A673 (cell line): ENCODE data around the gene WDCP. TPM values are rescaled to one million over a fixed set of nuclear protein-coding genes. Genes with fewer than 3 reads are reported as not detected.
"Not testable (repeated sequence)": the region's sequence is repeated elsewhere in the genome, so short reads cannot be mapped to it uniquely, and the experiment has no call there.

Source experiments
- BruUV-seq: library from RNA; stranded (reverse); fragments of 400-500 nt; replicated peaks from 2 replicates; lab custom pipeline; 2021; lab: Mats Ljungman, UMichigan
- CTCF ChIA-PET: fragments of 300-600 bp; sonication (Branson Sonifier 250); formaldehyde crosslinking; loops from one replicate; lab custom pipeline; 2022; ENCODE audit warnings: antibody characterized with exemption; lab: Charles Lee
- POLR2A ChIA-PET: fragments of 300-600 bp; sonication (Branson Sonifier 250); formaldehyde crosslinking; loops from one replicate; lab custom pipeline; 2022; ENCODE audit warnings: antibody characterized with exemption; ENCODE audit not compliant: low non-redundant PET; lab: Charles Lee
- DNase-seq: peaks from one replicate; pipeline ENCODE4 v3.0.0-alpha.2; 2015; ENCODE audit warnings: low spot score
- H3K27ac ChIP-seq: fragments of 200-600 bp; sonication (generic); 2 replicates; pipeline ENCODE4 v1.5.1; 2016; ENCODE audit warnings: mixed run types, low read depth, mild to moderate bottlenecking, mixed read lengths, antibody characterized with exemption, low read length; ENCODE audit not compliant: poor library complexity, severe bottlenecking
- H3K27me3 ChIP-seq: fragments of 200-600 bp; sonication (generic); replicated peaks from 2 replicates; pipeline ENCODE4 v1.6.1; 2017; ENCODE audit warnings: mixed run types, low read depth, mild to moderate bottlenecking, mixed read lengths, antibody characterized with exemption, low read length; ENCODE audit not compliant: insufficient read depth, poor library complexity
- H3K36me3 ChIP-seq: fragments of 200-600 bp; sonication (generic); 2 replicates; pipeline ENCODE4 v1.6.1; 2016; ENCODE audit warnings: mixed run types, mild to moderate bottlenecking, mixed read lengths, antibody characterized with exemption, low read length; ENCODE audit not compliant: insufficient read depth, poor library complexity, severe bottlenecking
- H3K4me1 ChIP-seq: fragments of 200-600 bp; sonication (generic); 2 replicates; pipeline ENCODE4 v1.6.1; 2017; ENCODE audit warnings: mixed run types, mild to moderate bottlenecking, mixed read lengths, antibody characterized with exemption, low read length; ENCODE audit not compliant: insufficient read depth, poor library complexity, severe bottlenecking
- H3K4me3 ChIP-seq: fragments of 200-600 bp; sonication (generic); 2 replicates; pipeline ENCODE4 v1.5.1; 2016; ENCODE audit warnings: low read depth, mixed run types, mild to moderate bottlenecking, mixed read lengths, low read length; ENCODE audit not compliant: poor library complexity, severe bottlenecking
- H3K9me3 ChIP-seq: fragments of 200-600 bp; sonication (generic); 2 replicates; pipeline ENCODE4 v1.6.1; 2016; ENCODE audit warnings: mixed run types, low read depth, mild to moderate bottlenecking, mixed read lengths, antibody characterized with exemption, low read length; ENCODE audit not compliant: poor library complexity, severe bottlenecking
- EZH2 ChIP-seq: fragments of 200-600 bp; sonication (generic); IDR thresholded peaks from 2 replicates; pipeline ENCODE4 v1.6.1; 2017; ENCODE audit warnings: borderline replicate concordance, low read depth, mild to moderate bottlenecking, mixed read lengths, antibody characterized with exemption, low read length; ENCODE audit not compliant: poor library complexity, severe bottlenecking
- intact Hi-C: fragments of 100-400 bp; cut with micrococcal nuclease; formaldehyde crosslinking; loops from one replicate; pipeline ENCODE4 v1.10.0; 2022; ENCODE audit not compliant: unreplicated experiment
- total RNA-seq: library from RNA; stranded (reverse); gene quantifications from 2 replicates; pipeline ENCODE4 v1.2.3, GENCODE V29; 2021
- TF ChIP-seq, protein P1 (sequence below): fragments of 300-800, 200-600 bp; sonication (generic); conservative IDR thresholded peaks from 2 replicates; pipeline ENCODE4 v1.5.1; 2017; ENCODE audit warnings: low read depth, mild to moderate bottlenecking, antibody characterized with exemption, low read length, moderate library complexity, mixed read lengths

Gene WDCP
- total RNA-seq, 1 experiment from 2014 or later, result 30.8 TPM

DNA sequence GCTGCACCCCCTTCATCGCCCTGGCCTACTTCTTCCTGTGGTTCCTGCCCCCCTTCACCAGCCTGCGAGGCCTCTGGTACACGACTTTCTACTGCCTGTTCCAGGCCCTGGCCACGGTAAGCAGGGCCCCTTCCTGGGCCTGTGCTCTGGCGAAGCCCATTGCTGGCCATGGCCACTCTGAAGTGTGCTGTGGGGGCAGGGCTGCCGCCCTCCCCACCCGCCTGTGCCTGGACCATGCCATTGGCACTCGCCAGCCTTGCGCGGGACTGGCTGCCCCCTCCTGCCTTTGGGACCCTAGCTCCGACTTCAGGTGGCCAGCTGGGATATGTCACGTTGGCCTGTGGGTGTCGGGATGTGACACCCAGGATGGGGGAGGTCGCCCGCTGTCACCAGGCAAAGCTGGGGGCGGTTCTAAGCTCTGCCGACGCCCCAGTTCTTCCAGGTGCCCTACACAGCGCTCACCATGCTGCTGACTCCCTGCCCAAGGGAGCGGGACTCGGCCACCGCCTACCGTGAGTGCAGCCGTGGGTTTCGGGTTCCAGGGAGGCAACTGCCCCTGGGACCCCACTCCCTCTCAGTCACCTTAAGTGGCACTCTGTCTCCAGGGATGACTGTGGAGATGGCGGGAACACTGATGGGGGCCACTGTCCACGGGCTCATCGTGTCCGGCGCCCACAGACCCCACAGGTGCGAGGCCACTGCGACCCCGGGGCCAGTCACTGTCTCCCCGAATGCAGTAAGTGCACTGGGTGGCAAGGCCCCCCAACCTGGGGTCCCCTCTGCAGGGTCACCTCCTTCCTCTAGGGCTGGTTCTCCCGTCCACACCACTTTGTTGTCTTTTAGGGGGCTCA, 30.1 kb downstream of the WDCP start:
- Histone ChIP-seq H3K9me3 (no peaks in the 10 kb centered on the region), H3K4me3 (no peak overlapping the region), H3K27ac (no peak overlapping the region), H3K27me3 (no peaks in the 10 kb centered on the region), H3K4me1 (no peaks in the 10 kb centered on the region), H3K36me3 (no peaks in the 10 kb centered on the region)
- no peak for TF ChIP-seq EZH2
- TF ChIP-seq, protein P1, sequence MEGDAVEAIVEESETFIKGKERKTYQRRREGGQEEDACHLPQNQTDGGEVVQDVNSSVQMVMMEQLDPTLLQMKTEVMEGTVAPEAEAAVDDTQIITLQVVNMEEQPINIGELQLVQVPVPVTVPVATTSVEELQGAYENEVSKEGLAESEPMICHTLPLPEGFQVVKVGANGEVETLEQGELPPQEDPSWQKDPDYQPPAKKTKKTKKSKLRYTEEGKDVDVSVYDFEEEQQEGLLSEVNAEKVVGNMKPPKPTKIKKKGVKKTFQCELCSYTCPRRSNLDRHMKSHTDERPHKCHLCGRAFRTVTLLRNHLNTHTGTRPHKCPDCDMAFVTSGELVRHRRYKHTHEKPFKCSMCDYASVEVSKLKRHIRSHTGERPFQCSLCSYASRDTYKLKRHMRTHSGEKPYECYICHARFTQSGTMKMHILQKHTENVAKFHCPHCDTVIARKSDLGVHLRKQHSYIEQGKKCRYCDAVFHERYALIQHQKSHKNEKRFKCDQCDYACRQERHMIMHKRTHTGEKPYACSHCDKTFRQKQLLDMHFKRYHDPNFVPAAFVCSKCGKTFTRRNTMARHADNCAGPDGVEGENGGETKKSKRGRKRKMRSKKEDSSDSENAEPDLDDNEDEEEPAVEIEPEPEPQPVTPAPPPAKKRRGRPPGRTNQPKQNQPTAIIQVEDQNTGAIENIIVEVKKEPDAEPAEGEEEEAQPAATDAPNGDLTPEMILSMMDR, result no peak
- DNase-seq, result no peak
- intact Hi-C loops, result no loop called here
- no TSS peak for BruUV-seq
- ChIA-PET CTCF (no interaction called here), POLR2A (no interaction called here)

GRCh38 chr2:24016376-24016761, 30.8 kb downstream of the WDCP start:
- intact Hi-C loops, result no loop called here
- H3K27me3 ChIP-seq, result no peaks in the 10 kb centered on the region
- POLR2A ChIA-PET, result no interaction called here
- TF ChIP-seq, protein P1, result no peak
- no peak for TF ChIP-seq EZH2
- CTCF ChIA-PET, result no interaction called here
- no peak for DNase-seq
- H3K9me3 ChIP-seq, result no peaks in the 10 kb centered on the region
- H3K27ac ChIP-seq, result no peak overlapping the region
- H3K36me3 ChIP-seq, result no peaks in the 10 kb centered on the region
- H3K4me3 ChIP-seq, result no peak overlapping the region
- H3K4me1 ChIP-seq, result no peaks in the 10 kb centered on the region
- no TSS peak for BruUV-seq

DNA sequence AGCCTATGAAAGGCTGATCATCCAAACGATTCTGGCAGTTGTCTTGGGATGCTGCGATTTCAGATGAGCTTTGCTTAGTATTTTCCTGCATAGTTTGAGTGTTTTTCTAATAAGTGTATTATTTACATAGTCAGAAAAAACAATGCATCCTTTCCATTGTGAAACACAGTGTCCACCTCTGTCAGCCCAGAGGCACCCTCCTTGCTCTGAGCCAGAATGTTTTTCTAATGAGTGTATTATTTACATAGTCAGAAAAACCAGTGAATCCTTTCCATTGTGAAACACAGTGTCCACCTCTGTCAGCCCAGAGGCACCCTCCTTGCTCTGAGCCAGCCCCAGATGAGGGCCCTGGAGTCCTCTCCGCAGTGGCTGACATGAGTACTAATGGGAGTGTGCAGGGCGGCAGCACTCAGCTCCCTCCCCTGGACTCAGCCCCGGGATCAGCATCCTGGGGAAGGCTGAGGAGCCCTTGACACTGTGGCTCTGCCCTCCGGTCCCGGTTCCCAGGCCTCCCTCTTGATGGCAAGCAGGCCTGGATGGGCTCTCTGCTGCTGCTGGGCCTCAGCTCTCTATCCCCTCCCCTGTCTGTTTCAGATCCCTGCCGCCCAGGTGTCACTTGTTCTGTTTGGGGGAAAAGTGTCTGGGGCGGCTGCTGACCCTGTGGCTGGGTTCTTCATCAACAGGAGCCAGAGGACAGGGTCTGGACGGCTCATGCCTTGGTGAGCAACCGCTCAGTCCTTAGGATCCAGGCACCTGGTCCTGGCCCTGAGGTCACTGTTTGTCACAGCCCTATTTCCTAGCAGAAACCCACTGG, 31.4 kb downstream of the WDCP start:
- Histone ChIP-seq H3K36me3 (no peaks in the 10 kb centered on the region), H3K4me3 (no peak overlapping the region), H3K4me1 (no peaks in the 10 kb centered on the region), H3K27ac (no peak overlapping the region), H3K27me3 (no peaks in the 10 kb centered on the region), H3K9me3 (no peaks in the 10 kb centered on the region)
- ChIA-PET POLR2A (no interaction called here), CTCF (no interaction called here)
- DNase-seq, result no peak
- intact Hi-C loops, result no loop called here
- no peak for TF ChIP-seq EZH2
- TF ChIP-seq, protein P1, result no peak
- BruUV-seq, result no TSS peak

DNA sequence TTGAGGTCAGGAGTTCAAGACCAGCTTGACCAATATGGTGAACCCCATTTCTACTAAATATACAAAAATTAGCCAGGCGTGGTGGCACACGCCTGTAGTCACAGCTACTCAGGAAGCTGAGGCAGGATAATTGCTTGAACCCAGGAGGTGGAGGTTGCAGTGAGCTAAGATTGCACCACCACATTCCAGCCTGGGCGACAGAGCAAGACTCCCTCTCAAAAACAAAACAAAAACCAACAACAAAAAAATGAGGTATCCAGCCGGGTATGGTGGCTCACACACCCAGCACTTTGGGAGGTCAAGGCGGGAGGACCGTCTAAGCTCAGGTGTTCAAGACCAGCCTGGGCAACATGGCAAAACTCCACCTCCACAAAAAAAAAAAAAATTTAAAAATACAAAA, 32.3 kb downstream of the WDCP start:
- BruUV-seq, H3K27me3 ChIP-seq, H3K36me3 ChIP-seq, intact Hi-C loops, H3K9me3 ChIP-seq, H3K27ac ChIP-seq, DNase-seq, CTCF ChIA-PET, H3K4me1 ChIP-seq, POLR2A ChIA-PET, H3K4me3 ChIP-seq: not testable (repeated sequence)
